HepG2 (cell line): ENCODE results near the gene CAMTA1. TPM values are rescaled to one million over a fixed set of nuclear protein-coding genes. Genes with fewer than 3 reads are reported as not detected.

Experiments
- ATAC-seq: fragments of 200-7000 bp; cut with Tn5 transposase; 3 replicates; pipeline ENCODE4 v1.9.1; 2020; ENCODE audit warnings: mild to moderate bottlenecking, moderate library complexity
- BruUV-seq: library from RNA; stranded (reverse); fragments of 400-500 nt; replicated peaks from 2 replicates; lab custom pipeline; 2021; lab: Mats Ljungman, UMichigan
- CTCF ChIA-PET: fragments of 300-600 bp; formaldehyde crosslinking; extraction: SDS; loops from one replicate; lab custom pipeline; 2021; ENCODE audit warnings: low total read pairs, inconsistent platforms, low intra/inter-chr PET ratio; lab: Yijun Ruan, JAX
- POLR2A ChIA-PET: fragments of 350-600 bp; sonication (Branson Sonifier 250); formaldehyde crosslinking; loops from one replicate; lab custom pipeline; 2020; ENCODE audit warnings: antibody characterized with exemption, inconsistent platforms; lab: Yijun Ruan, JAX
- DNase-seq: peaks from one replicate; pipeline ENCODE4 v3.0.0-alpha.2; 2015; ENCODE audit warnings: low spot score
- FAIRE-seq: peaks from 3 replicates; lab custom pipeline; 2011; peaks lifted over from hg19 to GRCh38; lab: Jason Lieb, UNC
- H2AFZ ChIP-seq: one replicate; pipeline ENCODE4 v1.6.1; 2011; ENCODE audit warnings: low read length, inconsistent platforms
- H3K27ac ChIP-seq: fragments of 300-600 bp; 3 replicates; pipeline ENCODE4 v1.8.0; 2011; ENCODE audit warnings: mixed run types, mild to moderate bottlenecking, mixed read lengths, low read length, inconsistent platforms; ENCODE audit not compliant: insufficient read depth; ENCODE audit errors: extremely low read length
- H3K27me3 ChIP-seq, 2 experiments: fragments of 200-600 bp in 1 of 2; 2 replicates in 1 of 2; 3 replicates in 1 of 2; pipeline versions ENCODE4 v1.6.0 to v1.8.0; 2011; ENCODE audit warnings: low read length in 2 of 2, mild to moderate bottlenecking in 2 of 2, moderate library complexity in 2 of 2, inconsistent platforms in 1 of 2; ENCODE audit not compliant: insufficient read depth in 2 of 2, control insufficient read depth in 1 of 2
- H3K36me3 ChIP-seq, 2 experiments: fragments of 200-600 bp in 1 of 2; replicated peaks in 1 of 2; 2 replicates in 1 of 2; 3 replicates in 1 of 2; pipeline versions ENCODE4 v1.5.1 to v1.8.0; 2011; ENCODE audit warnings: low read length in 2 of 2, inconsistent platforms in 1 of 2; ENCODE audit not compliant: insufficient read depth in 2 of 2, control insufficient read depth in 1 of 2
- H3K4me1 ChIP-seq: 2 replicates; pipeline ENCODE4 v1.5.1; 2012; ENCODE audit warnings: low read length, inconsistent platforms; ENCODE audit not compliant: insufficient read depth
- H3K4me2 ChIP-seq: 2 replicates; pipeline ENCODE4 v1.6.0; 2011; ENCODE audit warnings: low read depth, low read length, inconsistent platforms
- H3K4me3 ChIP-seq, 3 experiments: fragments of 200-600 bp in 1 of 3; sonication (generic), shearing (Covaris generic) in 1 of 3; replicated peaks in 1 of 3; 2 replicates each; pipeline ENCODE4 v1.5.1; 2011 to 2016; ENCODE audit warnings: low read length in 3 of 3, inconsistent platforms in 2 of 3, low read depth in 2 of 3, mild to moderate bottlenecking in 2 of 3, control low read depth in 1 of 3, mixed read lengths in 1 of 3; ENCODE audit not compliant: insufficient read depth in 1 of 3
- H3K79me2 ChIP-seq: one replicate; pipeline ENCODE4 v1.6.1; 2011; ENCODE audit warnings: low read length, inconsistent platforms; ENCODE audit not compliant: insufficient read depth
- H3K9ac ChIP-seq: 2 replicates; pipeline ENCODE4 v1.6.0; 2011; ENCODE audit warnings: mild to moderate bottlenecking, low read depth, low read length, inconsistent platforms; ENCODE audit not compliant: insufficient read depth
- H3K9me3 ChIP-seq: 2 replicates; pipeline ENCODE4 v1.5.1; 2012; ENCODE audit warnings: mild to moderate bottlenecking, low read length
- H4K20me1 ChIP-seq: 2 replicates; pipeline ENCODE4 v1.6.0; 2011; ENCODE audit warnings: inconsistent platforms, mild to moderate bottlenecking, low read length, moderate library complexity; ENCODE audit not compliant: insufficient read depth
- FOXJ3 ChIP-seq: sonication (generic); formaldehyde crosslinking; IDR thresholded peaks from 2 replicates; pipeline ENCODE4 v1.4.0; 2020; ENCODE audit warnings: missing genetic modification reagents, mild to moderate bottlenecking, borderline replicate concordance
- KMT2A ChIP-seq: sonication (generic); formaldehyde crosslinking; IDR thresholded peaks from 2 replicates; pipeline ENCODE4 v1.4.0; 2020; ENCODE audit warnings: missing genetic modification reagents
- MLX ChIP-seq: IDR thresholded peaks from 2 replicates; pipeline ENCODE4 v1.6.1; 2016
- TRIM22 ChIP-seq: fragments of 450-650 bp; IDR thresholded peaks from 2 replicates; pipeline ENCODE4 v1.6.1; 2017
- ZFYVE20 ChIP-seq: sonication (generic); formaldehyde crosslinking; IDR thresholded peaks from 2 replicates; pipeline ENCODE4 v1.8.0; 2023; ENCODE audit warnings: low read depth, mild to moderate bottlenecking, moderate library complexity, missing genetic modification reagents, borderline replicate concordance
- ZNF224 ChIP-seq: sonication (generic); formaldehyde crosslinking; IDR thresholded peaks from 2 replicates; pipeline ENCODE4 v1.5.0; 2020; ENCODE audit warnings: mild to moderate bottlenecking, missing genetic modification reagents
- ZNF367 ChIP-seq: sonication (generic); formaldehyde crosslinking; IDR thresholded peaks from 2 replicates; pipeline ENCODE4 v1.4.0; 2020; ENCODE audit warnings: missing genetic modification reagents, borderline replicate concordance
- ZNF543 ChIP-seq: sonication (generic); formaldehyde crosslinking; IDR thresholded peaks from 2 replicates; pipeline ENCODE4 v1.4.0; 2020; ENCODE audit warnings: mild to moderate bottlenecking, missing genetic modification reagents
- ZNF792 ChIP-seq: IDR thresholded peaks from 2 replicates; pipeline ENCODE4 v1.6.1; 2016
- whole genome bisulfite sequencing: methylation state at CpG from one replicate; pipeline ENCODE4 v1.1.6; 2017; ENCODE audit warnings: low lambda C conversion rate; 5-methylcytosine and 5-hydroxymethylcytosine counted together
- in situ Hi-C: cut with HindIII; loops from 2 replicates; pipeline ENCODE4 v1.10.0; 2017; ENCODE audit warnings: low pct_unique_long_range_greater_than_20kb; ENCODE audit not compliant: extremely low pct_ligation_motif_present
- intact Hi-C: fragments of 100-400 bp; cut with micrococcal nuclease; formaldehyde crosslinking; loops from one replicate; pipeline ENCODE4 v1.10.0; 2022; ENCODE audit not compliant: unreplicated experiment
- polyA plus RNA-seq, 8 experiments: library from polyadenylated mRNA; depleted of rRNA in 3 of 8; stranded (reverse) in 7 of 8; unstranded in 1 of 8; fragments of >200 nt; fragmentation: Illumina TruSeq in 4 of 8; extraction: Trizol in 4 of 8; gene quantifications; 2 replicates each; pipeline versions ENCODE4 v1.2.1 to v1.2.3, GENCODE V29; 2011 to 2016; ENCODE audit warnings: low read depth in 4 of 8, missing spikeins in 1 of 8, mixed read lengths in 1 of 8; ENCODE audit not compliant: insufficient read depth in 1 of 8
- total RNA-seq, 5 experiments: library from RNA; depleted of rRNA; stranded (reverse); fragments of >200 nt; fragmentation: Illumina TruSeq; extraction: Trizol; gene quantifications; 2 replicates each; pipeline ENCODE4 v1.2.3, GENCODE V29; 2016; ENCODE audit warnings: low read depth in 1 of 5

Gene CAMTA1
- total and polyA plus RNA-seq, 2 of the 13 experiments (the other 11 are each of a cell fraction or from before 2014, with no cell fraction given): 25.0 to 36.4 TPM

GRCh38 chr1:6923416-6923815 is 138.2 kb downstream of the CAMTA1 start:
- Histone ChIP-seq H3K4me3 (no peak overlapping the region), H3K36me3 (no peaks in the 10 kb centered on the region), H3K79me2 (no peaks in the 10 kb centered on the region), H3K27me3 (peaks cover 0 to 19% of the 10 kb centered on the region in 2 experiments; a peak in 3 of 5 replicates), H3K4me1 (no peaks in the 10 kb centered on the region), H4K20me1 (no peaks in the 10 kb centered on the region), H3K9me3 (no peaks in the 10 kb centered on the region), H3K27ac (no peak overlapping the region), H3K4me2 (no peak overlapping the region), H3K9ac (no peak overlapping the region), H2AFZ (no peak overlapping the region)
- ChIA-PET CTCF (no interaction called here), POLR2A (no interaction called here)
- intact Hi-C loops (no loop called here), in situ Hi-C loops (no loop called here)
- ATAC-seq (no peak), FAIRE-seq (no peak)
- BruUV-seq: no TSS peak
- WGBS: 34% methylated on average over 3 of the region's 6 CpGs
- no peak for TF ChIP-seq ZNF224 (CRISPR knock-in tag)
- no peak for TF ChIP-seq ZNF792 (CRISPR knock-in tag)
- no peak for TF ChIP-seq ZNF543 (CRISPR knock-in tag)
- TF ChIP-seq MLX (CRISPR knock-in tag): no peak
- no peak for TF ChIP-seq ZNF367 (CRISPR knock-in tag)
- no peak for TF ChIP-seq ZFYVE20 (CRISPR knock-in tag)
- no peak for TF ChIP-seq FOXJ3 (CRISPR knock-in tag)
- TF ChIP-seq TRIM22: no peak
- TF ChIP-seq KMT2A (CRISPR knock-in tag): no peak
- TF ChIP-seq, all 625 proteins: peak for 0
- no peak for DNase-seq
